Adrenal gland (tissue), 12 donors: Measurements from ENCODE around the gene HSPBAP1. TPM values are rescaled to one million over a fixed set of nuclear protein-coding genes. Genes with fewer than 3 reads are reported as not detected.

ENCODE experiments used
- DNase-seq, 7 donors: peaks; one replicate each; pipeline ENCODE4 v3.0.0-alpha.2; 2019 to 2020
- H3K27ac ChIP-seq, 5 donors: fragments of 200-600 bp; sonication (generic) in 4 of 5; 1 replicate in 3 of 5; 2 replicates in 2 of 5; pipeline versions ENCODE4 v1.5.1 to v1.8.0; 2016 to 2020; ENCODE audit warnings: mild to moderate bottlenecking in 1 of 5
- H3K27me3 ChIP-seq: fragments of 200-600 bp; 2 replicates; pipeline ENCODE4 v1.8.0; 2021
- H3K36me3 ChIP-seq, 2 donors: fragments of 200-600 bp; replicated peaks in 1 of 2; 1 replicate in 1 of 2; 2 replicates in 1 of 2; pipeline versions ENCODE4 v1.5.1 to v1.8.0; 2018 to 2022
- H3K4me1 ChIP-seq, 2 donors: fragments of 200-600 bp; replicated peaks in 1 of 2; 1 replicate in 1 of 2; 2 replicates in 1 of 2; pipeline versions ENCODE4 v1.5.1 to v1.8.0; 2018 to 2021
- H3K4me3 ChIP-seq, 4 donors: fragments of 200-600 bp; sonication (generic) in 3 of 4; one replicate each; pipeline ENCODE4 v1.5.1; 2016 to 2018
- H3K9me3 ChIP-seq, 3 donors: fragments of 200-600 bp; sonication (generic) in 1 of 3; replicated peaks in 1 of 3; 1 replicate in 2 of 3; 2 replicates in 1 of 3; pipeline versions ENCODE4 v1.5.1 to v1.8.0; 2016 to 2021
- CTCF ChIP-seq, 6 experiments: fragments of 450-650 bp in 4 of 6; fragments of 200-600 bp in 2 of 6; sonication (generic) in 1 of 6; IDR thresholded peaks; 1 replicate in 5 of 6; 2 replicates in 1 of 6; pipeline versions ENCODE4 v1.5.1 to v1.8.0; 2016 to 2021; ENCODE audit warnings: antibody characterized with exemption in 6 of 6, mild to moderate bottlenecking in 2 of 6, moderate library complexity in 1 of 6
- POLR2A ChIP-seq, 2 donors: fragments of 450-650 bp; IDR thresholded peaks; one replicate each; pipeline ENCODE4 v1.6.1; 2017; ENCODE audit warnings: antibody characterized with exemption in 2 of 2, mild to moderate bottlenecking in 2 of 2, moderate library complexity in 1 of 2
- WGBS, 4 donors: extraction: QIAGEN DNeasy Blood & Tissue Kit in 2 of 4; methylation state at CpG; one replicate each; pipeline versions ENCODE4 v1.1.5 to v1.1.7; 2013 to 2017; 5-methylcytosine and 5-hydroxymethylcytosine counted together
- intact Hi-C, 2 donors: fragments of 100-400 bp; cut with DNase I; formaldehyde crosslinking; loops; one replicate each; pipeline versions ENCODE4 v1.14.1 to v1.15.0; 2022 to 2023
- polyA plus RNA-seq, 3 donors: library from polyadenylated mRNA; stranded (reverse); fragments of 200-250 nt in 2 of 3; fragments of 350-450 nt in 1 of 3; fragmentation: Illumina TruSeq in 1 of 3; extraction: RNeasy Lipid Tissue Mini Kit (QIAGEN cat#74804) in 1 of 3; gene quantifications; one replicate each; pipeline ENCODE4 v1.2.3, GENCODE V29; 2013 to 2014
- total RNA-seq, 9 donors: library from RNA; depleted of rRNA in 4 of 9; stranded (reverse); fragments of >200 nt in 4 of 9; fragments of 120-200 nt in 1 of 9; fragmentation: NEBNext Ultra II Directional in 1 of 9; extraction: Animal tissue kit (Norgen Biotek cat#: 25700) in 1 of 9; gene quantifications; one replicate each; pipeline versions ENCODE4 v1.1.0 to v1.2.4, GENCODE V29; 2013 to 2023
- donor health status: healthy with polysubstance abuse.
- donor health status: Bipolar disorder and iron deficiency.
- donor health status: DM: yes; HTN: yes; CAD: no.
- donor health status: DM: no; HTN: no; CAD: no.
- donor health status: DM: no; HTN: no; CAD: no.
- donor health status: DM: yes; HTN: yes; CAD: no.

Gene HSPBAP1
- total and polyA plus RNA-seq, 12 donors: 3.9 to 40.2 (median 10.3) TPM

DNA sequence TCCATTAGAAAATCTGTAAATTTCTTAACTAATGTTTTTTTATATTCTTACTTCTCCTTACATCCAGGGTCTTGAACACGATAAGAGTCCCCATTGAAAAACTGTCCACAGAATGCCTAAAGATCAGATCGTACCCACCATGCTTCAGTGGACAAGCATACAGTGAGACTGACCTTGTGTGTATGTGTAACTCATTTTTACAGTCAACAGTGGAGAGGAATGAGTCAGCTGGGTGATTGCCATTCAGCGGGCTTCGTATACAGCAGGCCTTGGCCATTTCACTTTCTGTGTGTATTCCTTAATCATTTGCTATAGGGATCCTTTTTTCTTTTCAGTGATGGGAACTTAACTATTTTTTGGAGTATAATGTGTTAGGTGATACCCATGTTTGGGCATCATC, 102.4 kb downstream of the HSPBAP1 start:
- TF ChIP-seq CTCF (IDR thresholded peaks at IDR 0.05) (no peak), POLR2A (IDR thresholded peaks at IDR 0.05) (peak in 1 of 2 donors; percentile 13)
- no peaks in the 10 kb centered on the region for H3K9me3 ChIP-seq
- DNase-seq: peak; percentile 72 to 91 (median 80)
- H3K27me3 ChIP-seq: no peaks in the 10 kb centered on the region
- intact Hi-C loops: no loop called here
- WGBS, 4 donors: 40 to 59% (median 51%) methylated on average over 4 of the region's 4 CpGs
- H3K36me3 ChIP-seq: peaks cover 0 to 36% of the 10 kb centered on the region in 2 donors
- peaks cover 8 to 9% of the 10 kb centered on the region in 2 donors for H3K4me1 ChIP-seq
- H3K27ac ChIP-seq: peak overlapping the region in 2 of 5 donors; percentile 27 to 32
- no peak overlapping the region for H3K4me3 ChIP-seq

- Histone ChIP-seq H3K27ac (peak overlapping the region in 1 of 5 donors; percentile 14), H3K27me3 (no peaks in the 10 kb centered on the region), H3K9me3 (no peaks in the 10 kb centered on the region), H3K36me3 (peaks cover 0 to 27% of the 10 kb centered on the region in 2 donors), H3K4me1 (peaks cover 8 to 9% of the 10 kb centered on the region in 2 donors), H3K4me3 (no peak overlapping the region)
- TF ChIP-seq POLR2A (IDR thresholded peaks at IDR 0.05) (no peak), CTCF (IDR thresholded peaks at IDR 0.05) (no peak)
- no peak for DNase-seq
- intact Hi-C loops: no loop called here
- 95 to 100% (median 97%) methylated on average over 1 of the region's 1 CpG for whole genome bisulfite sequencing, 4 donors
Measured at GRCh38 chr3:122690096-122690495, 103.5 kb downstream of the HSPBAP1 start.

Other genes with a start within 250 kb of the HSPBAP1 start
- 10 to 100 TPM; 20.8 to 65.9 (median 42.6) TPM for gene PARP9, start 229.5 kb downstream of the HSPBAP1 start, total RNA-seq
- 10 to 100 TPM; 29.5 to 70.5 (median 32.3) TPM for gene PARP9, start 229.5 kb downstream of the HSPBAP1 start, polyA plus RNA-seq
- 10 to 100 TPM; 11.4 to 46.6 (median 30.6) TPM for gene DTX3L, start 229.5 kb downstream of the HSPBAP1 start, total RNA-seq
- 10 to 100 TPM in 1 of 3 donors, 1 to 10 TPM in 2; 6.0 to 25.4 (median 8.0) TPM for gene DTX3L, start 229.5 kb downstream of the HSPBAP1 start, polyA plus RNA-seq
- 1 to 10 TPM in 5 of 9 donors, under 1 TPM in 4; 0.12 to 2.9 (median 1.3) TPM for gene PARP15, start 216.2 kb downstream of the HSPBAP1 start, total RNA-seq
- gene PARP15, start 216.2 kb downstream of the HSPBAP1 start, polyA plus RNA-seq: 1 to 10 TPM; 1.0 to 4.3 (median 1.3) TPM
- 10 to 100 TPM; 30.8 to 90.2 (median 46.5) TPM for gene PARP14, start 113.0 kb downstream of the HSPBAP1 start, total RNA-seq
- gene PARP14, start 113.0 kb downstream of the HSPBAP1 start, polyA plus RNA-seq: 10 to 100 TPM; 17.4 to 24.1 (median 17.6) TPM
- gene SLC49A4, start 1.2 kb upstream of the HSPBAP1 start, total RNA-seq: 10 to 100 TPM; 11.7 to 40.8 (median 21.7) TPM
- gene SLC49A4, start 1.2 kb upstream of the HSPBAP1 start, polyA plus RNA-seq: 10 to 100 TPM in 1 of 3 donors, 1 to 10 TPM in 2; 2.2 to 16.3 (median 4.9) TPM
- 1 to 10 TPM in 7 of 9 donors, under 1 TPM in 2; 0.35 to 3.6 (median 1.8) TPM for gene SEMA5B, start 233.9 kb upstream of the HSPBAP1 start, total RNA-seq
- 1 to 10 TPM in 2 of 3 donors, under 1 TPM in 1; 0.99 to 4.3 (median 3.0) TPM for gene SEMA5B, start 233.9 kb upstream of the HSPBAP1 start, polyA plus RNA-seq